Stimulated activated CD4-positive, alpha-beta T cell treated with anti-CD3 and anti-CD28 coated beads, TNF-alpha, amount 100 ng/mL, for 24 hours (primary cell): ENCODE data around the gene TMEM218.

Experiments
- DNase-seq, 3 experiments: peaks; one replicate each; pipeline ENCODE4 v3.0.0-alpha.2; 2020; ENCODE audit warnings: low read depth in 3 of 3

The TMEM218 gene

GRCh38 chr11:125129316-125129993 is 18.0 kb upstream of the TMEM218 start:
- no peak for DNase-seq

GRCh38 chr11:125128450-125128849 is 17.0 kb upstream of the TMEM218 start:
- no peak for DNase-seq

GRCh38 chr11:125124618-125124992 is 13.2 kb upstream of the TMEM218 start:
- no peak for DNase-seq

- DNase-seq = peak in 2 of 3 experiments; percentile 12 to 37
These were observed 12.7 kb upstream of the TMEM218 start for GRCh38 chr11:125123947-125124617.

GRCh38 chr11:125123194-125123946 is 11.9 kb upstream of the TMEM218 start:
- no peak for DNase-seq

GRCh38 chr11:125117429-125117828 is 6.0 kb upstream of the TMEM218 start:
- no peak for DNase-seq

- DNase-seq = no peak
These were observed 3.1 kb upstream of the TMEM218 start for GRCh38 chr11:125114518-125114917.

GRCh38 chr11:125112208-125112604 is 780 bp upstream of the TMEM218 start:
- no peak for DNase-seq

GRCh38 chr11:125111001-125111342 is 454 bp downstream of the TMEM218 start:
- DNase-seq = no peak

- no peak for DNase-seq
These were observed 920 bp downstream of the TMEM218 start for GRCh38 chr11:125110506-125110905.

GRCh38 chr11:125108469-125108868 is 3.0 kb downstream of the TMEM218 start:
- DNase-seq = no peak

GRCh38 chr11:125105926-125106325 is 5.5 kb downstream of the TMEM218 start:
- no peak for DNase-seq

GRCh38 chr11:125102510-125102909 is 8.9 kb downstream of the TMEM218 start:
- no peak for DNase-seq

GRCh38 chr11:125102025-125102424 is 9.4 kb downstream of the TMEM218 start:
- DNase-seq = no peak

- no peak for DNase-seq
These were observed 9.8 kb downstream of the TMEM218 start for GRCh38 chr11:125101596-125101995.

- DNase-seq = no peak
These were observed 11.3 kb downstream of the TMEM218 start for GRCh38 chr11:125100136-125100535.

- DNase-seq = no peak
These were observed 16.7 kb downstream of the TMEM218 start for GRCh38 chr11:125094731-125095130.

- no peak for DNase-seq
These were observed 17.9 kb downstream of the TMEM218 start for GRCh38 chr11:125093502-125093901.

- no peak for DNase-seq
These were observed 18.8 kb downstream of the TMEM218 start for GRCh38 chr11:125092669-125093068.

GRCh38 chr11:125091877-125092664 is 19.4 kb downstream of the TMEM218 start:
- DNase-seq = no peak

GRCh38 chr11:125091247-125091876 is 20.1 kb downstream of the TMEM218 start:
- DNase-seq = no peak

GRCh38 chr11:125090816-125091215 is 20.6 kb downstream of the TMEM218 start:
- no peak for DNase-seq
